GM21367 (cell line): ENCODE results near the gene TRPM2.

ENCODE experiments used
- ATAC-seq: cut with Tn5 transposase; IDR thresholded peaks from one replicate; pipeline ENCODE4 v1.9.1; 2021; ENCODE audit not compliant: unreplicated experiment

The TRPM2 gene

GRCh38 chr21:44353191-44353970 is at the start of gene TRPM2:
Gene TRPM2, plus strand, starts transcription at chr21:44353621. Its CDS starts 80 bp downstream, at chr21:44353701.
- no peak for ATAC-seq

GRCh38 chr21:44304011-44304616 is 49.3 kb upstream of the TRPM2 start:
- no peak for ATAC-seq

- ATAC-seq: no peak
Observed at GRCh38 chr21:44304877-44305293, 48.5 kb upstream of the TRPM2 start.

GRCh38 chr21:44305691-44306090 is 47.7 kb upstream of the TRPM2 start:
- no peak for ATAC-seq

- ATAC-seq: no peak
Observed at GRCh38 chr21:44306936-44307704, 46.3 kb upstream of the TRPM2 start.

- no peak for ATAC-seq
Observed at GRCh38 chr21:44310628-44311507, 42.6 kb upstream of the TRPM2 start.

GRCh38 chr21:44312089-44312488 is 41.3 kb upstream of the TRPM2 start:
- no peak for ATAC-seq

GRCh38 chr21:44312716-44313115 is 40.7 kb upstream of the TRPM2 start:
- ATAC-seq: no peak

GRCh38 chr21:44313451-44313850 is 40.0 kb upstream of the TRPM2 start:
- no peak for ATAC-seq

- ATAC-seq: no peak
Observed at GRCh38 chr21:44314128-44314527, 39.3 kb upstream of the TRPM2 start.

GRCh38 chr21:44314561-44314960 is 38.9 kb upstream of the TRPM2 start:
- no peak for ATAC-seq

- ATAC-seq: no peak
Observed at GRCh38 chr21:44315691-44316203, 37.7 kb upstream of the TRPM2 start.

GRCh38 chr21:44316277-44316900 is 37.0 kb upstream of the TRPM2 start:
- no peak for ATAC-seq

- ATAC-seq: no peak
Observed at GRCh38 chr21:44317241-44317782, 36.1 kb upstream of the TRPM2 start.

GRCh38 chr21:44317871-44318270 is 35.5 kb upstream of the TRPM2 start:
- no peak for ATAC-seq

GRCh38 chr21:44318489-44319285 is 34.7 kb upstream of the TRPM2 start:
- no peak for ATAC-seq

- ATAC-seq: no peak
Observed at GRCh38 chr21:44319407-44320065, 33.9 kb upstream of the TRPM2 start.

GRCh38 chr21:44320847-44321246 is 32.6 kb upstream of the TRPM2 start:
- no peak for ATAC-seq
